ENCODE results near the gene NR6A1. TPM values are rescaled to one million over a fixed set of nuclear protein-coding genes. Genes with fewer than 3 reads are reported as not detected.

The NR6A1 gene
- total RNA-seq, 1 experiment from 2014 or later, result 0.77 TPM

GRCh38 chr9:124468061-124468740 lies 302.9 kb downstream of the NR6A1 start:
- Histone ChIP-seq H3K36me3 (ENCODE audit: low read depth, low read length) (no peaks in the 10 kb centered on the region), H3K9me3 (ENCODE audit: low read length) (no peaks in the 10 kb centered on the region), H3K79me2 (ENCODE audit: low read length) (no peaks in the 10 kb centered on the region), H3K27me3 (ENCODE audit: low read length) (no peaks in the 10 kb centered on the region), H3F3A (ENCODE audit: low read length, unreplicated experiment) (no peaks in the 10 kb centered on the region), H4K20me1 (ENCODE audit: low read length) (no peaks in the 10 kb centered on the region), H3K27ac (ENCODE audit: low read length) (no peak overlapping the region), H3K4me3 (ENCODE audit: low read length) (no peak overlapping the region), H3K4me2 (ENCODE audit: low read length) (no peak overlapping the region), H3K9ac (ENCODE audit: low read length) (no peak overlapping the region), H2AFZ (ENCODE audit: low read length) (no peak overlapping the region), H3K4me1 (ENCODE audit: insufficient read depth, low read length) (no peaks in the 10 kb centered on the region), H3K9me2 (replicated peaks; ENCODE audit: low read length) (no peaks in the 10 kb centered on the region)
- CTCF ChIA-PET, result no interaction called here
- TF ChIP-seq CTCF (conservative IDR thresholded peaks at IDR 0.05; ENCODE audit: low read depth, low read length) (no peak), EZH2phosphoT487 (IDR thresholded peaks at IDR 0.05; ENCODE audit: borderline replicate concordance, low read length) (no peak), EZH2 (IDR thresholded peaks at IDR 0.05; ENCODE audit: low read length, unreplicated experiment) (no peak)
- DNase-seq, result no peak
- no peak for ATAC-seq
- intact Hi-C loops (cut with micrococcal nuclease), result no loop called here
- POLR2A ChIA-PET (ENCODE audit: unreplicated experiment), result no interaction called here
- BruUV-seq (replicated peaks), result no TSS peak

- no peaks in the 10 kb centered on the region for H3K9me2 ChIP-seq (replicated peaks; ENCODE audit: low read length)
- BruUV-seq (replicated peaks), result no TSS peak
- CTCF ChIA-PET, result no interaction called here
- ATAC-seq, result no peak
- H2AFZ ChIP-seq (ENCODE audit: low read length), result no peak overlapping the region
- no peaks in the 10 kb centered on the region for H3K9me3 ChIP-seq (ENCODE audit: low read length)
- no peaks in the 10 kb centered on the region for H3K79me2 ChIP-seq (ENCODE audit: low read length)
- H3K4me1 ChIP-seq (ENCODE audit: insufficient read depth, low read length), result no peaks in the 10 kb centered on the region
- H3K27ac ChIP-seq (ENCODE audit: low read length), result no peak overlapping the region
- no peak overlapping the region for H3K4me2 ChIP-seq (ENCODE audit: low read length)
- no peaks in the 10 kb centered on the region for H3K27me3 ChIP-seq (ENCODE audit: low read length)
- TF ChIP-seq CTCF (conservative IDR thresholded peaks at IDR 0.05; ENCODE audit: low read depth, low read length), result no peak
- TF ChIP-seq EZH2 (IDR thresholded peaks at IDR 0.05; ENCODE audit: low read length, unreplicated experiment), result no peak
- TF ChIP-seq EZH2phosphoT487 (IDR thresholded peaks at IDR 0.05; ENCODE audit: borderline replicate concordance, low read length), result no peak
- POLR2A ChIA-PET (ENCODE audit: unreplicated experiment), result no interaction called here
- no peaks in the 10 kb centered on the region for H3F3A ChIP-seq (ENCODE audit: low read length, unreplicated experiment)
- DNase-seq, result no peak
- intact Hi-C loops (cut with micrococcal nuclease), result no loop called here
- no peaks in the 10 kb centered on the region for H4K20me1 ChIP-seq (ENCODE audit: low read length)
- no peaks in the 10 kb centered on the region for H3K36me3 ChIP-seq (ENCODE audit: low read depth, low read length)
- H3K4me3 ChIP-seq (ENCODE audit: low read length), result no peak overlapping the region
- H3K9ac ChIP-seq (ENCODE audit: low read length), result no peak overlapping the region
These were observed 303.6 kb downstream of the NR6A1 start for GRCh38 chr9:124467410-124468060.

Small RNA genes within 50 kb of the gene (microRNA-seq; reads per million reads assigned to microRNA genes)
- 82.2 reads per million, percentile 61 among the genes with 10 or more reads in this experiment for gene MIR181A2 (ENCODE audit: unreplicated experiment)
- gene MIR181B2 (ENCODE audit: unreplicated experiment), result 242 reads per million, percentile 72 among the genes with 10 or more reads in this experiment

Other genes with a start within 250 kb of the NR6A1 start
- 3.4 and 4.7 TPM in 2 replicates for gene OLFML2A, start 5.8 kb upstream of the NR6A1 start, total RNA-seq (2014; rRNA removed)
- gene WDR38, start 82.1 kb upstream of the NR6A1 start, total RNA-seq (2014; rRNA removed), result not detected in 2 replicates
- gene RPL35, start 90.6 kb upstream of the NR6A1 start, total RNA-seq (2014; rRNA removed), result 1,981 and 2,242 TPM in 2 replicates
- gene ARPC5L, start 90.8 kb upstream of the NR6A1 start, total RNA-seq (2014; rRNA removed), result 54.5 and 63.0 TPM in 2 replicates
- 8.6 and 13.2 TPM in 2 replicates for gene GOLGA1, start 169.8 kb upstream of the NR6A1 start, total RNA-seq (2014; rRNA removed)